ENCODE data around the gene LYPD5. TPM values are rescaled to one million over a fixed set of nuclear protein-coding genes. Genes with fewer than 3 reads are reported as not detected.
"Not testable (repeated sequence)": the region's sequence is repeated elsewhere in the genome, so short reads cannot be mapped to it uniquely, and the experiment has no call there.

The LYPD5 gene
- total RNA-seq, 2 donors from 2014 or later: 0.97 to 3.8 TPM

DNA sequence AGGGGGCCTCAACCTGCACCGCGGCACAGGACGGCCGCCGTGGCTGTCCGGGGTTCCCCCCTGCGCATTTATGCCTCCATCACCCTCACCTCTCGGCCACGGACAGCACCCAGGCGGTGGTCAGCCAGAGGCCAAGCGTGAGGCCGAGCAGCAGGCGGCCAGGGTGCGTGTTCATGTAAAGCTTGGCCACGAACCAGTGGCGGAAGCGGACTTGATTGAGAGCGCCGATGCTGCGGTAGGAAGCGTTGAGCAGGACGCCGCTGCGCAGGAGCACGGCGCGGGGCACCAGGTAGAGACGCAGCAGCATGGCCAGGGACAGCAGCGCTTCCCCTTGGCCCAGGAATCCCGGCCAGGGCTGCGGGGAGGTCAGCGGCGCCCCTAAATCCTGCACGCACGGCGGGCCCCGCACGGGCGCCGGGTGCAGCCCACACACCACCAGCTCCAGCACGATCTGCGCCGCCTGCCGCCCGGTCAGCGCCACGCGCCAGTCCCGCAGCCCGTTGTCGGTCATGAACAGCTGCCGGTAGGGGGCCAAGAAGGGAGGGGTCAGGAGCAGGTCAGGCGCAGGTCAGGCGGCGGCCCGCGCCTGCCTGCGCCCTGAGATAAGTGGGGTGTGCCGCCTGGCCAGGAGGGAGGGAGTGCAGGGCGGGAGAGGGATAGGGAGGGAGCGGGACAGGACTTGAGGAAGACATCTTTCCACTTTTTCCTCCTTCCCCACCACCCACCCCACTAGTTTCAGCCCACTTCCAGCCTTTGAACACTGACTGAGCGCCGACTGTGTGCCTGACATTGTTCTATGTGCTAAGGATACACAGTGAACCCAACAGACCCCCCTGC lies 27.9 kb downstream of the LYPD5 start:
- peaks cover 52 to 69% of the 10 kb centered on the region in 2 donors for H3K36me3 Mint-ChIP-seq

GRCh38 chr19:43773725-43774102 lies 28.5 kb downstream of the LYPD5 start:
- DNase-seq (ENCODE audit: low spot score in 2 of 2) (no peak), ATAC-seq (no peak)
- Mint-ChIP-seq H3K27ac (peak overlapping the region in 1 of 2 donors; percentile 55), H3K9me3 (no peaks in the 10 kb centered on the region), H3K36me3 (peaks cover 52 to 69% of the 10 kb centered on the region in 2 donors)

More for the DNA sequence above, 27.9 kb downstream of the LYPD5 start:
- ATAC-seq (no peak), DNase-seq (ENCODE audit: low spot score in 2 of 2) (no peak)
- Mint-ChIP-seq H3K27ac (no peak overlapping the region), H3K9me3 (no peaks in the 10 kb centered on the region)

- DNase-seq (ENCODE audit: low spot score in 2 of 2): no peak
- Mint-ChIP-seq H3K9me3 (no peaks in the 10 kb centered on the region), H3K36me3 (peaks cover 42 to 71% of the 10 kb centered on the region in 2 donors), H3K27ac (peak overlapping the region in 1 of 2 donors; percentile 38)
- ATAC-seq: no peak
Observed at GRCh38 chr19:43769256-43769655, 33.0 kb downstream of the LYPD5 start.

DNA sequence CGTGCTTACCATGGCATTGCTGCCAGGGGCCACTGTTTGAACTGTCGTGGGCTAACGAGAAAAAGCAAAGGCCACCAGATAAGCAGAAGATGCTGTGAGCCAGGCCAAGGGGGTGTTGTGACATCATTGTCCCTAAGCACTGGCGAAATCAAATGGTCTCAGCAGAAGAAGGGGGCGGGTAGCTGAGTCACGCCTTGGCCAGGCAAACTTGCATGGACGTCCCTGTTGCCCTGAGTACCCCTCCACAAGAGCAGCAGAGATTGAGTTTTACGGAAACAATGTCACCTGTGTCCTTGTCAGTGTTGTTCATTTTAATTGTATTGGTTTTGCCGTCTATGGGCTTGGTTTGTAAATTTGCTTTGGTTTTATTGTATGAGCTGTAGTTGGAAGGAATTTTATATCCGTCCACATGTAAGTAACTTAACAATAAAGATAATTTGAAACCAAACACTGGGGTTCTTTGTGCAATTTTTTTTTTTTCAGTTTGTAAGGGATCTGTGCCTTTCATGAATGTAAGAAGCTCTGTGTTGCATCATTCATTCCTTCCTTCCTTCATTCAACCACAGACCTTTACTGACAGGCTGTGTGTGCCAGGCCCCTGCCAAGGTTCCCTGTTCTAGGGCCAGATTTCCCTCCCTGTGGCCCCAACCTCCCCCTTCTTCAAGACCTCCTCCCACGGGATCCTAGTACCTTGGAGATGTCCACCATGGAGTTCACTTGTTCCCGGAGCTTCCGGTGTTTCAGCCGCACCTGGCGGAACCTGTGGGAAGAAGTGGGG lies 33.8 kb downstream of the LYPD5 start:
- no peaks in the 10 kb centered on the region for H3K9me3 Mint-ChIP-seq
- ATAC-seq (no peak), DNase-seq (ENCODE audit: low spot score in 2 of 2) (no peak)
- peaks cover 42 to 72% of the 10 kb centered on the region in 2 donors for H3K36me3 Mint-ChIP-seq
- peak overlapping the region; percentile 24 to 38 for H3K27ac Mint-ChIP-seq

- peaks cover 0 to 1% of the 10 kb centered on the region in 2 donors for H3K9me3 Mint-ChIP-seq
- DNase-seq (ENCODE audit: low spot score in 2 of 2): no peak
- H3K36me3 Mint-ChIP-seq: peaks cover 42 to 72% of the 10 kb centered on the region in 2 donors
- no peak overlapping the region for H3K27ac Mint-ChIP-seq
- ATAC-seq: no peak
Observed at GRCh38 chr19:43767818-43768217, 34.4 kb downstream of the LYPD5 start.

DNA sequence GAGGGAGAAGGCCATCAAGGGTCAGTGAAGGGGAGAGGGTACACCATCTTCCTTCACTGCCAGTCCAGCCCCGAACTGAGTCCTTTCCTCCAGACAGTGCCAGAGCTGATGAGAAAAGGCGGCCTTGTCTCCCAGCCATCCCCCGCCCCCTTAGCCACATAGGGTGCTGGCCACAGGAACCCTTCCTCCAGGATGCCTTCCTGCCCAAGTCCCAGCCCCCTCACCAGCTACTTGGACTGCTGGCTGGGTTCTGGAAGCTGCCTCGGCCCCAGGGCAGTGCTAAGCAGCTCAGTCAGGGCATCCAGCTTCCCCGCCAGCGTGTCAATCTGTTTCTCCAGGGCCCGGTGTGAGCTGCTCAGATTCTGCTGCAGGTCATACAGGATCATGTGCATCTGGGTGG lies 34.9 kb downstream of the LYPD5 start:
- H3K27ac Mint-ChIP-seq: peak overlapping the region; percentile 91 to 93

GRCh38 chr19:43766755-43767043 lies 35.5 kb downstream of the LYPD5 start:
- DNase-seq (ENCODE audit: low spot score in 2 of 2): no peak
- peaks cover 42 to 70% of the 10 kb centered on the region in 2 donors for H3K36me3 Mint-ChIP-seq
- peaks cover 0 to 5% of the 10 kb centered on the region in 2 donors for H3K9me3 Mint-ChIP-seq
- peak overlapping the region; percentile 91 to 93 for H3K27ac Mint-ChIP-seq
- ATAC-seq: no peak

More for the DNA sequence above, 34.9 kb downstream of the LYPD5 start:
- DNase-seq (ENCODE audit: low spot score in 2 of 2): no peak
- ATAC-seq: no peak
- peaks cover 0 to 5% of the 10 kb centered on the region in 2 donors for H3K9me3 Mint-ChIP-seq
- H3K36me3 Mint-ChIP-seq: peaks cover 42 to 72% of the 10 kb centered on the region in 2 donors

DNA sequence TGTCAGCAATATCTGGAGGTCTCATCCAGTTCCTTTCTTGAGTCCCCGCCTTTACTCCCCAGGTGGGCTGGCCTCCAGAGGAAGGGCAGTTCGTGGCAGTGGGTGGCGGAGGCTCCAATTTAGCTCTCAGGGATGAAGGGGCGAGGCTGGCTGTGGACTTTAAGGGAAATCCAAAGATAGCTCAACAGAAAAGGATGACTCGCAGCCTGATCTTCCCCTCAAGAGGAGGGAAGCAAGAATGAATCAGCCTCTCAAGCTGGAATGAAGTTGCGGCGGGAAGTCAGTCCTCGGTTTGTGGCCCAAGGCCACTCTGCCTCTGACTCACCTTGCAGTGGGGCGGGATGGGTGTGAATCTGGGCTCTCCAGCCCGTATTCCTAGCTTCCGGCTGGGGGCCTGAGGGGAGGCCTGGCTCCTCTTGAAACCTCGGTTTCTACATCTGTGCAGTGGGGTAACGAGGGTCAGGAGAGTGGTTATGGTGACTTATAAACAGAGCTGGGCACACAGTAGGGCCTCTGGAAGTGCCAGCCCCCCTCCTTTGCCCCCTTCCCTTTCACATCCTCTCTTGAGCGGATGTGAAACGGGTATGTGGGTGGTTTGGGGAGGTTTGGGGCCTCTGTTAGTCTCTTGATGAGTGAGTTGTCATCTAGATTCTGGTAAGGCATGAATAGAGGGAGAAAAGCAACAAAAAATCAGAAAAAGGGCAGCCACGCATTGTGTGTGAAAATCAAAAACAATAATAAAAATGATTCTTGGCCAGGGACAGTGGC lies 37.0 kb downstream of the LYPD5 start:
- ATAC-seq (peak; percentile 83 to 87), DNase-seq (ENCODE audit: low spot score in 2 of 2) (peak; percentile 82 to 94)
- Mint-ChIP-seq H3K27ac (peak overlapping the region; percentile 91 to 93), H3K36me3 (peaks cover 32 to 65% of the 10 kb centered on the region in 2 donors), H3K9me3 (peaks cover 0 to 5% of the 10 kb centered on the region in 2 donors)

- Mint-ChIP-seq H3K36me3 (peaks cover 29 to 59% of the 10 kb centered on the region in 2 donors), H3K27ac (peak overlapping the region; percentile 91 to 93)
- not testable (repeated sequence) for H3K9me3 Mint-ChIP-seq; ATAC-seq; DNase-seq (ENCODE audit: low spot score in 2 of 2)
Observed at GRCh38 chr19:43764684-43765083, 37.6 kb downstream of the LYPD5 start.

DNA sequence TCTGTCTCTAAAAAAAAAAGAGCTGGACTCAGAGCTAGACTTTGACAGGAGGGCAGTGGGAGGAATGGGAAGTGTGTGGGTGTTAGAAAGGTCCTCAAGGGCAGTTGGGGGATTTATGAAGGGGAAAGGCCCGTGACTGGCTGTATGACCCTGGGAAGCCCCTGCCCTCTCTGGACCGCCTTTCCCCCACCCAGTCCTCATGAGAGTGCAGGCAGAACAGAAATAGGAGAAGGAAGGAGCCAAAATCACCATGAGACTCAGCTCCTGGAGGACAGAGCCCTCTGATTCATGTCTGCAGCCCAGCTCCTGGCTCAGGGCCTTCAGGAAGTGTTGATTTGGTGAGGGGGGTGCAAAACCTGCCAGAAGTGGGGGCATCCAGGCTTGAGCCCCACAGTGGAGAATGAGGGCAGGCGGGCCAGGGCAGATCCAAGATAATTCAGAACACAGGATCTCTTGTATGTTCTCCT lies 38.7 kb downstream of the LYPD5 start:
- DNase-seq (ENCODE audit: low spot score in 2 of 2) (peak in 1 of 2 donors; percentile 79), ATAC-seq (peak in 1 of 2 donors; percentile 32)
- Mint-ChIP-seq H3K9me3 (peaks cover 0 to 5% of the 10 kb centered on the region in 2 donors), H3K27ac (peak overlapping the region; percentile 57 to 93), H3K36me3 (peaks cover 17 to 47% of the 10 kb centered on the region in 2 donors)

DNA sequence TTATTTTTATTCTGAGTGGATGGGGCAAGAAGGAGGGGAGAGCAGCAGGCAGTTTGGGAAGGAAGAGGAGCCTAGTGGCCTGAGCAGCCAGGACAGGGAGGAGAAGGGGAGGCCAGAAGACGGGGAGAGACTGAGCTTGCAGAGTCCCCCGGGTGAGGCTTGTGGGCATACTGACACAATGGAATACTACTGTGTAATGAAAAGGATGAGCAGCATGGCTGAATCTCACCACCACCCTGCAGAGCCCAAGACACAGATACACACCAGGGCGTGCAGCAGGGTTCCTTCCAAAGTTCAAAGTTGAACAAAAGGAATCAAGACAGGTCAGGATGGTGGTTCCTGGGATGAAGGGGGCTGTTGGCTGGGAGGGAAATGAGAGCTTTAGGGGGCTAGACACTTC lies 39.4 kb downstream of the LYPD5 start:
- DNase-seq (ENCODE audit: low spot score in 2 of 2) (no peak), ATAC-seq (no peak)
- H3K27ac Mint-ChIP-seq: peak overlapping the region in 1 of 2 donors; percentile 93
- peaks cover 11 to 46% of the 10 kb centered on the region in 2 donors for H3K36me3 Mint-ChIP-seq
- H3K9me3 Mint-ChIP-seq: peaks cover 0 to 5% of the 10 kb centered on the region in 2 donors

DNA sequence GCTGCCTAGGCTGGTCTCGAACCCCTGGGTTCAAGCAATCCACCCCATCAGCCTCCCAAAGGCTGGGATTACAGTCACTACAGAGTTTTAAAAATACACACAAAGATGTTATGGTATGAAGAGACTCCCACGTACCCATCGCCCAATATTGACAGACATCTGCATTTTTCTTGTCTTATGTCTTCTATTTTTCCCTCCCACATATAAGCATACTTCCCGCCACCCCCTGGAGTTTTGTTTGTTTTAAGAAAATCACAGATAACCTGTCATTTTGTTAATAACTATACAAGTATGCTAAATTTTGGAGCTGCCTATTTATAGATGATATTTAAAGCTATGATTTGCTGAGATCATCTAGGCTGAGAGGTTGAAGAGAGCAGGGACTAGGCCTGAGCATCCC lies 41.3 kb downstream of the LYPD5 start:
- peaks cover 0 to 5% of the 10 kb centered on the region in 2 donors for H3K9me3 Mint-ChIP-seq
- ATAC-seq (no peak), DNase-seq (ENCODE audit: low spot score in 2 of 2) (no peak)
- peaks cover 9 to 42% of the 10 kb centered on the region in 2 donors for H3K36me3 Mint-ChIP-seq
- H3K27ac Mint-ChIP-seq: no peak overlapping the region

DNA sequence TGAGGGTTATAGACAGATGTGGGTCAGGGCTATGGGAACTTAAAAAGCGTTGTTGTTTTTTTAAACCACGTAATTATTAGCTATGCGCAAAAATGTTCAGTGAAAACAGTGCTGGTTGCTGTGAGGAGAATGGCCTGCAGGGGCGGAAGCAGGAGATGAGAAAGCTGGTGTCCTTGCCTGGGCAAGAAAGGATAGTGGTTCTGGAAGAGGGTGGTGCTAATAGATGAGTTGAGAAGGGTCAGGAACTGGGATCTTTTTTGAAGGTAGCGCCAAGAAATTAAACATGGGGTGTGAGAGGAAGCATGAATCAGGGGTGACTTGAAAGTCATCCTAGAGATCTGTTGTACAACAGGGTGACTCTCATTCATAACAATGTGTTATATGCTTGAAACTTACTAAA lies 42.7 kb downstream of the LYPD5 start:
- Mint-ChIP-seq H3K27ac (no peak overlapping the region), H3K9me3 (peaks cover 0 to 5% of the 10 kb centered on the region in 2 donors), H3K36me3 (peaks cover 22 to 50% of the 10 kb centered on the region in 2 donors)
- no peak for DNase-seq (ENCODE audit: low spot score in 2 of 2)
- no peak for ATAC-seq

DNA sequence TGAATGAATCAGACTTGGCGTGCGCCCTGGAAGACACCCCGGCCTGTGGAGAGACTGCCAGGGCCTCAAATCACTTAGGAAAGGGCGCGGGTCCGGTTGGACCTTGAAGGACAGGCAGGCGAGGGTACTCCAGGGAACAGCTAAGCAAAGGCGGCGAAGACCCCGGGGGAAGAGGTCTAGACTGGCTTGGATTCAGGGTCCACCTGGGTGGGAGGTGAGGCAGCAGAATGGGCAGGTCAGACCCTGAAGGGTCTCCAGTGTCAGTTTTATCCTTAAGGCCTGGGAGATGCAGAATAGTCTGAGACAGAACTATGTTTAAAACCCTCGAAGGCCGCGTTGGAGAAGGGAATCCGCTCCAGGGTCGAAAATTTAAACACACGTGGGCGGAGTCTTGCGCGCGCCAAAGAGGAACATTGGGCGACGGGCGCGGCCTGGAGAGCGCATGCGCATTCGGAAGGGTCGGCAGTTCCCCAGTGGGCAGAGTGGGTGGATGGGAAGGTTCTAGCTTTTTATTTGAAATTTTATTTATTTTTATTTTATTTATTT lies 46.9 kb downstream of the LYPD5 start:
- DNase-seq (ENCODE audit: low spot score in 2 of 2): peak; percentile 81 to 86
- peak overlapping the region; percentile 99 to 100 for H3K27ac Mint-ChIP-seq
- peaks cover 35 to 61% of the 10 kb centered on the region in 2 donors for H3K36me3 Mint-ChIP-seq
- H3K9me3 Mint-ChIP-seq: no peaks in the 10 kb centered on the region
- no peak for ATAC-seq

DNA sequence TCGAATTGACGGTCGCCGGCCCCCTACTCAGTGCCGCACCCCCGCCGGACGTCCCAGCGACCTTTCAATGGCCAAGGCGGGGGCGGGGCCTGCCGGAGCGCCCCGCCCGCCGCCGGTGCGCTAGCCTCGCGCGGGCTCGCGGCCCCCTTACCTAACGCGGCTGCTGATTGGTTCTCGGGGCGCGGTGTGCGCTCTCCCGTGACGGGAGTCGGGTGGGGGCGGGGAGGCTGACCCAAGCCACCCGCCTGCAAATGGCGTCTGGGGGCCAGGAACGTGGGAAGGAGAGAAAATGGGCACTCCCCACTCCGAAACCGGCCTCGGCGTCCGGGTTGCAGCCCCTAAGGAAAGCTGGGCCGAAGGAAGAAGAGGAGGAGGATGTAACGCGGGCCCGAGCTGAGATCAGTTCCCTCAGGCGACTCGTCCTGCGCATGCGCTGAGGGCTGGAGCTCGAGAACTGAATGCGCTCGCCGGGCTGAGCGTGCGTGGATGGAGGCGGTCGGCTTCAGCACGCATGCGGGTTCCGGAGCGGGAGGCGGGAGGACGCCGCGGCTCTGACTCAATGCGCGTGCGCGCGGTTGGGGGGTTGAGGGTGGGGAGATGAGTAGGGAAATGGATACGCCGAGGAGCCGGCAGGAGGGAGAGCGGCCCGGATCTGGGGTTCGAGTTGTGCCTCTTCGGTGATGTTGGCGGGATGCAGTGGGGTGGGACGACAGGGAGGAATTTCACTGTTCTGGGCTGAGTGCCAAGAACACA lies 47.6 kb downstream of the LYPD5 start, which contains the start of gene SMG9:
SMG9 (minus strand) TSS at position 460 of the 753 bp plus-strand sequence. CDS start 4,221 bp downstream, outside the sequence.
- no peaks in the 10 kb centered on the region for H3K9me3 Mint-ChIP-seq
- peak; percentile 98 to 99 for DNase-seq (ENCODE audit: low spot score in 2 of 2)
- H3K36me3 Mint-ChIP-seq: peaks cover 39 to 66% of the 10 kb centered on the region in 2 donors
- peak within 1 kb of the TSS; percentile 99 to 100 for H3K27ac Mint-ChIP-seq
- peak; percentile 70 to 85 for ATAC-seq

DNA sequence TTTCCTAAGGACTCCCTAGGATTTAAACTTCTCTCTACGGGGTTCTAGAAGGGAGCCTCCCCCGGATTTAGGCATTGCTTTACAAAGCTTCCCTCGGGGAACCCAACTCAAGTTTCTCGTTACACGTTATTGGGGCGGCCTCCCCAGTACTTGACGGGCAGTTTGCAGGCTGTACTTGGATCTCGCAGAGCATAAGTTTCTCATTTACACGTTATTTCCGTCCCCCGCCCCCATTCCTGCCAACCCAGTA lies 48.1 kb downstream of the LYPD5 start:
- peaks cover 39 to 67% of the 10 kb centered on the region in 2 donors for H3K36me3 Mint-ChIP-seq

More for the DNA sequence above, 48.1 kb downstream of the LYPD5 start:
- H3K9me3 Mint-ChIP-seq: no peaks in the 10 kb centered on the region
- ATAC-seq: no peak
- H3K27ac Mint-ChIP-seq: peak overlapping the region; percentile 99 to 100
- no peak for DNase-seq (ENCODE audit: low spot score in 2 of 2)
